Colonic mucosa (tissue), 4 donors: ENCODE measurements around the gene PLPPR5. TPM values are rescaled to one million over a fixed set of nuclear protein-coding genes. Genes with fewer than 3 reads are reported as not detected.

Experiments
- DNase-seq: peaks from one replicate; pipeline ENCODE4 v3.0.0-alpha.2; 2020
- H3K27ac ChIP-seq: fragments of 200-600 bp; one replicate; pipeline ENCODE4 v1.8.0; 2021
- H3K27me3 ChIP-seq: fragments of 200-600 bp; one replicate; pipeline ENCODE4 v1.8.0; 2021
- H3K36me3 ChIP-seq: fragments of 200-600 bp; one replicate; pipeline ENCODE4 v1.8.0; 2021
- H3K4me1 ChIP-seq: fragments of 200-600 bp; one replicate; pipeline ENCODE4 v1.8.0; 2021; ENCODE audit warnings: mild to moderate bottlenecking
- H3K4me3 ChIP-seq: fragments of 200-600 bp; one replicate; pipeline ENCODE4 v1.8.0; 2021
- H3K9ac ChIP-seq, 2 donors: one replicate each; pipeline ENCODE4 v1.7.0; 2013; ENCODE audit warnings: control low read depth in 2 of 2, low read depth in 2 of 2, low read length in 2 of 2
- H3K9me3 ChIP-seq: fragments of 200-600 bp; one replicate; pipeline ENCODE4 v1.8.0; 2021
- CTCF ChIP-seq: fragments of 200-600 bp; IDR thresholded peaks from one replicate; pipeline ENCODE4 v1.8.0; 2022; ENCODE audit warnings: antibody characterized with exemption, mild to moderate bottlenecking
- intact Hi-C: fragments of 100-400 bp; cut with DNase I; formaldehyde crosslinking; loops from one replicate; pipeline ENCODE4 v1.14.1; 2022
- total RNA-seq, 2 donors: library from RNA; stranded (reverse); fragmentation: NEBNext Ultra II Directional in 1 of 2; extraction: Animal tissue kit (Norgen Biotek cat#: 25700) in 1 of 2; gene quantifications; one replicate each; pipeline ENCODE4 v1.2.1, GENCODE V29; 2021
- donor health status: healthy.
- donor health status: DM: no; HTN: no; CAD: no.
- donor health status: DM: no; HTN: no; CAD: no.

PLPPR5 gene
- total RNA-seq, 2 donors from 2014 or later = 0.16 TPM; not detected in 1

DNA sequence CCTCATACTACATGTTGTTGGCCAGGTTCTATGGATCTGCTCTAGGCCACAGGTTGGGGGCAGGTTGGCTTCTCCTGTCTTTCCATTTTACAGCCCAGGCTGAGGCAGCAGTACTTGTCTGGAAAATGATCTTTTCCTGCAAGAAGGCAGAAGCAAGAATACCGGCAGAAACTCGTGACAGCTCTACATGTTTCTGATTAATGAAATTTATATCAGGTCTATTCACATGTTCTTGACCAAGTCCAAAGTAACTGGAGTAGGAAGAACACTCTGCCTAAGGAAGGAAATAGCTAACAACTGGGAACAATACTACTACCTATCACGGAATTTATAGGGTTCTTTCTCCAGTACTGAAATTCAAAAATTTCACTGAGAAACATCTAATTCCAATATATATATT is 98.3 kb downstream of the PLPPR5 start:
- no peak for TF ChIP-seq CTCF
- no peaks in the 10 kb centered on the region for H3K36me3 ChIP-seq
- no peak overlapping the region for H3K9ac ChIP-seq
- no peaks in the 10 kb centered on the region for H3K4me1 ChIP-seq
- H3K9me3 ChIP-seq = no peaks in the 10 kb centered on the region
- H3K27me3 ChIP-seq = no peaks in the 10 kb centered on the region
- intact Hi-C loops = no loop called here
- no peak overlapping the region for H3K27ac ChIP-seq
- no peak overlapping the region for H3K4me3 ChIP-seq
- no peak for DNase-seq

DNA sequence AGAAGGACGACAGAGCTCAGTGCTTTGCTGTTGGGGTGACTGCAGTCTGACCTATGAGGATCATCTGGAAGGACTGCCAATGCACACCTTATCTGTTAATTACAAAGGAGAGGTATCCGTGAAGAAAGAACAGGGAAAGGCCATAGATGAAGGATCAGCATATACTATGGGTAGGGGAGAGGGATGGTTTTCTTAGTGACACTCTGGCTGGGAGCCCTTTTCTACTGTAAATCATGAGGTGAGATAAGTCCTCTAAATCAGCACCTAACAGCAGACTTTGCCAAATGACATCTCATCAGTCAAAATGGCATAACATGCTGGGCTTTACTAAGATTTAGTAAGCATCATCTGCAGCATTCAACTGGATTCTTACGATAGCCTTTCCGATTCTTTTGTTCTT is 100.0 kb downstream of the PLPPR5 start:
- Histone ChIP-seq H3K9me3 (no peaks in the 10 kb centered on the region), H3K9ac (no peak overlapping the region), H3K4me1 (no peaks in the 10 kb centered on the region), H3K4me3 (no peak overlapping the region), H3K27ac (no peak overlapping the region), H3K36me3 (no peaks in the 10 kb centered on the region), H3K27me3 (no peaks in the 10 kb centered on the region)
- no peak for TF ChIP-seq CTCF
- intact Hi-C loops = no loop called here
- DNase-seq = no peak

DNA sequence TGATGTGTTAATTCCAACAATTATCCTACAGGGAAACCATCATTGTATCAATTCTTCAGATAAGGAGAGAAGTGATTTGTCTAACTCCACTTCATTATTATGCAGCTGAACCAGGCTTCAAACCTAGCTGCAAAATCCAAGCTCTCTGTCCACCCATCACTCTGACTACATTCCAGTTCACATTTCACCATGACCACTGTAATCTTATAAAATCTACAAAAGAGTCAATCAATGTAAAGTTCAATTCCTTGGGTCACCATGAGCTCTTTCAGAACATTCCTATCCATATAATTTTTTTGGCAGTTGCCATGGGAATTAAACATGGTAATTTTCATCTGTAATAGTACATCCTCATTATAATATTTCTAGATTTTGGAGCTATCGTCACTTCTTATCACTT is 100.9 kb downstream of the PLPPR5 start:
- Histone ChIP-seq H3K4me1 (no peaks in the 10 kb centered on the region), H3K36me3 (no peaks in the 10 kb centered on the region), H3K27ac (no peak overlapping the region), H3K27me3 (no peaks in the 10 kb centered on the region), H3K4me3 (no peak overlapping the region), H3K9ac (no peak overlapping the region), H3K9me3 (no peaks in the 10 kb centered on the region)
- DNase-seq = no peak
- intact Hi-C loops = no loop called here
- no peak for TF ChIP-seq CTCF

- no peak for DNase-seq
- intact Hi-C loops = no loop called here
- Histone ChIP-seq H3K9me3 (no peaks in the 10 kb centered on the region), H3K9ac (no peak overlapping the region), H3K27me3 (no peaks in the 10 kb centered on the region), H3K4me1 (no peaks in the 10 kb centered on the region), H3K36me3 (no peaks in the 10 kb centered on the region), H3K4me3 (no peak overlapping the region), H3K27ac (no peak overlapping the region)
- TF ChIP-seq CTCF = no peak
Observed at GRCh38 chr1:98903261-98903660, 101.4 kb downstream of the PLPPR5 start.

DNA sequence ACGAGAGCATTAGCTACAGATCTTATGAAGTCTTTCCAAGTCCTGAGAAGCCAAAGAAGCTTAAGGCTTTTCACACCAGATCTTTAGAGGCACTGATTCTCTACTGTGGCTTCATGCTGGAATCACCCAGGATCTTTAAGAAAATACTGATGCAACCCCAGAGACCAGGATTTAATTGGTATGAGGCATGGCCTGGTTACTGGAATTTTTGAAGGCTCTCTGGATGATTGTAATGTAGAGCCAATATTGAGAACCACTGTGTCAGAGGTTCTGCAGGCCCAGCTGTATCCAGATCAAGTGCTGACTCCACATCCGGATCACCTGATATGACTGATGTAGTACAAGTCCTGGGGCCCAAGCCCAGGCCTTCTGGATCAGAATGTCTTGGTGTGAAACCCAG is 105.7 kb downstream of the PLPPR5 start:
- Histone ChIP-seq H3K4me1 (no peaks in the 10 kb centered on the region), H3K27me3 (no peaks in the 10 kb centered on the region), H3K36me3 (no peaks in the 10 kb centered on the region), H3K9me3 (no peaks in the 10 kb centered on the region), H3K27ac (no peak overlapping the region), H3K9ac (no peak overlapping the region), H3K4me3 (no peak overlapping the region)
- no peak for DNase-seq
- TF ChIP-seq CTCF = no peak
- intact Hi-C loops = no loop called here

DNA sequence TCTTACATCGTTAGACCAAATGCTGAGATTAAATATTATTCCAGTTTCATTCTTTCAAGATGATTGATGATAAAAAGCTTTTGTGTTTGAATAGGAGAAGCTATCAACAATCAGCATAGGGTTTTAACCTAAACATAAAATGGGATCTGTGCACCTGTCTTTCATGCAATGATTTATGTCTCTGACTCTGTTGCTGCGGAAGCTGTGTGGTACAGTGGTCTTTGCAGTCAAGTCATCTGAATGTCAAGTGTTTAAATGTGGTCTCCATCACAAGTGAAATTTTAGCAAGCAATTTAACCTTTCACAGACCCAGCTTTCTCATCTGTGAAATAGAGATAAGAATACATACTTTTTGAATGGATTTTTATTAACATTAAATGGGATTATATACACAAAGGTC is 107.2 kb downstream of the PLPPR5 start:
- H3K4me3 ChIP-seq = no peak overlapping the region
- no peaks in the 10 kb centered on the region for H3K27me3 ChIP-seq
- H3K9ac ChIP-seq = no peak overlapping the region
- no peak for TF ChIP-seq CTCF
- DNase-seq = no peak
- intact Hi-C loops = no loop called here
- H3K36me3 ChIP-seq = no peaks in the 10 kb centered on the region
- H3K9me3 ChIP-seq = no peaks in the 10 kb centered on the region
- no peaks in the 10 kb centered on the region for H3K4me1 ChIP-seq
- H3K27ac ChIP-seq = no peak overlapping the region
